Suprapubic skin (tissue), 4 donors: ENCODE results near the gene ATF5. TPM values are rescaled to one million over a fixed set of nuclear protein-coding genes. Genes with fewer than 3 reads are reported as not detected.
A peak's percentile ranks its signal among the peaks of the same experiment; 100 is the strongest.
"Not testable (repeated sequence)": the region's sequence is repeated elsewhere in the genome, so short reads cannot be mapped to it uniquely, and the experiment has no call there.

ENCODE experiments used
- DNase-seq, 2 donors: peaks; one replicate each; pipeline ENCODE4 v3.0.0-alpha.2; 2019; ENCODE audit warnings: low spot score in 2 of 2
- H3K27ac ChIP-seq: fragments of 200-600 bp; sonication (generic); one replicate; pipeline ENCODE4 v1.5.1; 2019
- H3K27me3 ChIP-seq: fragments of 200-600 bp; sonication (generic); one replicate; pipeline ENCODE4 v1.5.1; 2019
- H3K36me3 ChIP-seq: fragments of 200-600 bp; sonication (generic); one replicate; pipeline ENCODE4 v1.5.1; 2019
- H3K4me1 ChIP-seq: fragments of 200-600 bp; sonication (generic); one replicate; pipeline ENCODE4 v1.5.1; 2019
- H3K4me3 ChIP-seq: fragments of 200-600 bp; sonication (generic); one replicate; pipeline ENCODE4 v1.5.1; 2019; ENCODE audit warnings: mild to moderate bottlenecking
- H3K9me3 ChIP-seq: fragments of 200-600 bp; sonication (generic); one replicate; pipeline ENCODE4 v1.5.1; 2019
- EP300 ChIP-seq: sonication (generic); formaldehyde crosslinking; IDR thresholded peaks from one replicate; pipeline ENCODE4 v1.6.1; 2017; ENCODE audit warnings: antibody characterized with exemption
- POLR2A ChIP-seq, 2 donors: fragments of 450-650 bp; IDR thresholded peaks; one replicate each; pipeline ENCODE4 v1.6.1; 2017; ENCODE audit warnings: antibody characterized with exemption in 2 of 2, mild to moderate bottlenecking in 2 of 2, moderate library complexity in 2 of 2
- POLR2AphosphoS5 ChIP-seq, 3 donors: sonication (generic); formaldehyde crosslinking; IDR thresholded peaks; one replicate each; pipeline ENCODE4 v1.6.1; 2017; ENCODE audit warnings: antibody characterized with exemption in 3 of 3
- WGBS: methylation state at CpG from one replicate; pipeline ENCODE4 v1.1.5; 2018; 5-methylcytosine and 5-hydroxymethylcytosine counted together
- total RNA-seq, 4 donors: library from RNA; depleted of rRNA; stranded (reverse); fragments of >200 nt; gene quantifications; one replicate each; pipeline ENCODE4 v1.1.0, GENCODE V29; 2016
- TF ChIP-seq, protein P1 (sequence below), 2 donors: fragments of 200-600 bp in 1 of 2; fragments of 450-650 bp in 1 of 2; sonication (generic) in 1 of 2; IDR thresholded peaks; one replicate each; pipeline ENCODE4 v1.5.1; 2016 to 2019; ENCODE audit warnings: antibody characterized with exemption in 2 of 2, mild to moderate bottlenecking in 1 of 2, moderate library complexity in 1 of 2

Gene ATF5
- total RNA-seq, 4 donors from 2014 or later = 4.5 to 9.1 (median 6.7) TPM

DNA sequence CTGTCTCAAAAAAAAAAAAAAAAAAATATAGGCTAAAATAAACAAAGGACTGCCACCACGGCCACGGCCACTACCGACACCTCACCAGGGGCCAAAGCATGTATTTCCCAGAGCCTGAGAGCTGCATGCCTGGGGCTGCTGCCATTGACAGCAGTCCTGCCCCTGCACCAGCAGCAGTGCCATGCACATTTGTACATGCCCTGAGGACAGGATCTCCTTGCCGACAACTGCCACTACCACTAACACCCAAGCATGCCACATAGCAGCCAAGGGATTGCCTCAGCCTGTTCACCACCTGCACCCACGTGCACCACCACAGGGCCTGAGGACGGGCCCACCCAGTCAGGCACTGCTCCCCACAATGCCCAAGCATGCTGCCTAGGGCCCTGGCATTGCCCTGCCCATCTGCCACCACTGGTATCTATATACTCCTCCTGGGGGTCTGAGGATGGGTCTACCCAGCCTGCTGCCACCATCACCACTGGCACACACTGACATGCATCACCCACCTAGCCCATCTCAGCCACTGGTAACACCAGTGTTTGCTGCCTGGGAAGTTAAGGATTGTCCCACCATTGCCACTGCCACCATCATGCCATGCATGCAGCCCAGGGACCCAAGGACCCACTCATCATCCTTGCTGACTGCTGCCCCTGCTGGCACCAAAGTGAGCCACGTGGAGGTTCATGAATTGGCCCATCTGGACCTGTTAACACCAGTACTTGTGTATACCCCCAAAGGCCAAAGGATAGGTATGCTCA is 10.9 kb downstream of the ATF5 start:
- Histone ChIP-seq H3K4me1 (peaks cover 7% of the 10 kb centered on the region), H3K9me3 (no peaks in the 10 kb centered on the region), H3K4me3 (no peak overlapping the region), H3K27ac (no peak overlapping the region), H3K27me3 (no peaks in the 10 kb centered on the region), H3K36me3 (no peaks in the 10 kb centered on the region)
- TF ChIP-seq POLR2A (IDR thresholded peaks at IDR 0.05) (no peak), POLR2AphosphoS5 (IDR thresholded peaks at IDR 0.05) (no peak), EP300 (no peak)
- TF ChIP-seq, protein P1, sequence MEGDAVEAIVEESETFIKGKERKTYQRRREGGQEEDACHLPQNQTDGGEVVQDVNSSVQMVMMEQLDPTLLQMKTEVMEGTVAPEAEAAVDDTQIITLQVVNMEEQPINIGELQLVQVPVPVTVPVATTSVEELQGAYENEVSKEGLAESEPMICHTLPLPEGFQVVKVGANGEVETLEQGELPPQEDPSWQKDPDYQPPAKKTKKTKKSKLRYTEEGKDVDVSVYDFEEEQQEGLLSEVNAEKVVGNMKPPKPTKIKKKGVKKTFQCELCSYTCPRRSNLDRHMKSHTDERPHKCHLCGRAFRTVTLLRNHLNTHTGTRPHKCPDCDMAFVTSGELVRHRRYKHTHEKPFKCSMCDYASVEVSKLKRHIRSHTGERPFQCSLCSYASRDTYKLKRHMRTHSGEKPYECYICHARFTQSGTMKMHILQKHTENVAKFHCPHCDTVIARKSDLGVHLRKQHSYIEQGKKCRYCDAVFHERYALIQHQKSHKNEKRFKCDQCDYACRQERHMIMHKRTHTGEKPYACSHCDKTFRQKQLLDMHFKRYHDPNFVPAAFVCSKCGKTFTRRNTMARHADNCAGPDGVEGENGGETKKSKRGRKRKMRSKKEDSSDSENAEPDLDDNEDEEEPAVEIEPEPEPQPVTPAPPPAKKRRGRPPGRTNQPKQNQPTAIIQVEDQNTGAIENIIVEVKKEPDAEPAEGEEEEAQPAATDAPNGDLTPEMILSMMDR (IDR thresholded peaks at IDR 0.05) = no peak
- no peak for DNase-seq
- 68% methylated on average over 6 of the region's 7 CpGs for WGBS

DNA sequence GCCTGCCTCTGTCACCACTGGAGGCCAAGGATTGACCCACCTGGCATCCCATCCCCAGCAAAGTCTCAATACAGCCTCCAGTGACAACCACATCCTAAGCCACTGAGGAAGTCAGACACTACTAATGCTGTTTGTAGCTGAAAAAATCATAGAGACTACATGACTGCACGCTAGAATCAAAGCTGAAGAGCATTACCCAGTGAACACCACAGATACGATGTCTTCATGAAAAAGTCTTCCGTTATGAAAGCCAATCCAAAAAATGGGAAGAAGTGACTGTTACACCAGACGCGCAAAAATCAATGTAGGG is 11.4 kb downstream of the ATF5 start:
- Histone ChIP-seq H3K27me3 (no peaks in the 10 kb centered on the region), H3K9me3 (no peaks in the 10 kb centered on the region), H3K4me3 (no peak overlapping the region), H3K27ac (no peak overlapping the region), H3K4me1 (peaks cover 7% of the 10 kb centered on the region), H3K36me3 (no peaks in the 10 kb centered on the region)
- no peak for DNase-seq
- 86% methylated on average over 5 of the region's 5 CpGs for WGBS
- TF ChIP-seq, protein P1 (IDR thresholded peaks at IDR 0.05) = no peak
- no peak for TF ChIP-seq POLR2AphosphoS5 (IDR thresholded peaks at IDR 0.05)
- no peak for TF ChIP-seq EP300
- no peak for TF ChIP-seq POLR2A (IDR thresholded peaks at IDR 0.05)

DNA sequence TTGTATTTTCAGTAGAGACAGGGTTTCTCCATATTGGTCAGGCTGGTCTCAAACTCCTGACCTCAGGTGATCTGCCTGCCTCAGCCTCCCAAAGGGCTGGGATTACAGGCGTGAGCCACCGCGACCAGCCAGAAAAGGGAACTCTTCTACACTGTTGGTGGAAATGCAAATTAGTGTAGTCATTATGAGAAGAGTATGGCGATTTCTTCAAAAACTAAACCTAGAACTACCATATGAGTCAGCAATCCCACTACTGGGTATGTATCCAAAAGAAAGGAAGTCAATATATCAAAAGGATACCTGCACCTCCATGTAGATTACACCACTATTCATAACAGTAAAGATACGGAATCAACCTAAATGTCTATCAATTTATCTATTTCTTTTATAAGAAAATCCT is 15.6 kb downstream of the ATF5 start:
- H3K27me3 ChIP-seq, H3K9me3 ChIP-seq, DNase-seq, H3K4me1 ChIP-seq, H3K36me3 ChIP-seq, H3K27ac ChIP-seq, H3K4me3 ChIP-seq: not testable (repeated sequence)
- WGBS = 88% methylated on average over 5 of the region's 5 CpGs

DNA sequence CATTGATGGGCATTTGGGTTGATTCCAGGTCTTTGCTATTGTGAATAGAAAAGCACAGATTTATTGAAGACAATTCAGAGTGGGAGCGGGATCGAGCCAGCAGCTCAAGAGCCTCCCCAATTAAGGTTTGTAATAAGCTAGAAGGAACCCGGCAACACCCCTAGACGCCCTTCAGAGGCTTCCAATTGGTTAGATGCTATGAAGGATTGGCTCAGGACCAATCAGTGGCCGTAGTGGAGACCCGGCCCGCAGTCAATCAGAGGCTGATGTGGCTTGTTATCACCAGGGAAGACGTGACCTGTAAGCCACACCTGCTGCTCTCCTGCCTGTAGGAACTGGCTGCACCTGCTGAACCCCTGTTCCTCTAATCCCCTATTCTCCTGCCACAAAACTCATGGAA is 17.4 kb downstream of the ATF5 start:
- no peak for DNase-seq
- WGBS = 86% methylated on average over 7 of the region's 8 CpGs
- no peaks in the 10 kb centered on the region for H3K36me3 ChIP-seq
- H3K4me3 ChIP-seq = no peak overlapping the region
- H3K9me3 ChIP-seq = no peaks in the 10 kb centered on the region
- H3K4me1 ChIP-seq = no peaks in the 10 kb centered on the region
- H3K27ac ChIP-seq = no peak overlapping the region
- H3K27me3 ChIP-seq = peaks cover 3% of the 10 kb centered on the region
- TF ChIP-seq EP300 (no peak), POLR2AphosphoS5 (IDR thresholded peaks at IDR 0.05) (no peak), POLR2A (IDR thresholded peaks at IDR 0.05) (no peak)
- TF ChIP-seq, protein P1 (IDR thresholded peaks at IDR 0.05) = no peak

GRCh38 chr19:49949742-49950589 is 21.0 kb downstream of the ATF5 start:
- H3K4me1 ChIP-seq = peaks cover 17% of the 10 kb centered on the region
- no peak overlapping the region for H3K27ac ChIP-seq
- 76% methylated on average over 11 of the region's 11 CpGs for WGBS
- no peaks in the 10 kb centered on the region for H3K9me3 ChIP-seq
- no peak overlapping the region for H3K4me3 ChIP-seq
- H3K36me3 ChIP-seq = no peaks in the 10 kb centered on the region
- peaks cover 3% of the 10 kb centered on the region for H3K27me3 ChIP-seq
- peak in 1 of 2 donors; percentile 56 for DNase-seq
- TF ChIP-seq POLR2A (IDR thresholded peaks at IDR 0.05) (no peak), EP300 (no peak), POLR2AphosphoS5 (IDR thresholded peaks at IDR 0.05) (no peak)
- TF ChIP-seq, protein P1 (IDR thresholded peaks at IDR 0.05) = no peak
